CD4-positive, alpha-beta T cell treated with Interleukin-10 for 1 hour (primary cell): ENCODE results near the gene LPIN1.
"Not testable (repeated sequence)": the region's sequence is repeated elsewhere in the genome, so short reads cannot be mapped to it uniquely, and the experiment has no call there.

Experiments used
- DNase-seq: peaks from one replicate; pipeline ENCODE4 v3.0.0-alpha.2; 2020

Gene LPIN1

GRCh38 chr2:11814979-11815510 lies 68.6 kb downstream of the LPIN1 start:
- no peak for DNase-seq

DNA sequence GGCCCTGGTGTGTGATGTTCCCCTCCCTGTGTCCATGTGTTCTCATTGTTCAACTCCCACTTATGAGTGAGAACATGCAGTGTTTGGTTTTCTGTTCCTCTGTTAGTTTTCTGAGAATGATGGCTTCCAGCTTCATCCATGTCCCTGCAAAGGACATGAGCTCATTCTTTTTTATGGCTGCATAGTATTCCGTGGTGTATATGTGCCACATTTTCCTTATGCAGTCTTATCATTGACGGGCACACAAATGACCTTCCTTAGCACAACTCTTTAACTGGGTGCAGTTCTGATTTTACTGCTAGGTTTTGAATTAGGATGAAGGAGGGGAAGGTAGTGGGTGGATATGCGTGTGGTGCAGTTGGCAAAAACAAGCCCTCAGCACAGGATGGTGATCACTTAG lies 70.5 kb downstream of the LPIN1 start:
- not testable (repeated sequence) for DNase-seq

- DNase-seq = no peak
These were observed 72.8 kb downstream of the LPIN1 start for GRCh38 chr2:11819235-11819729.

DNA sequence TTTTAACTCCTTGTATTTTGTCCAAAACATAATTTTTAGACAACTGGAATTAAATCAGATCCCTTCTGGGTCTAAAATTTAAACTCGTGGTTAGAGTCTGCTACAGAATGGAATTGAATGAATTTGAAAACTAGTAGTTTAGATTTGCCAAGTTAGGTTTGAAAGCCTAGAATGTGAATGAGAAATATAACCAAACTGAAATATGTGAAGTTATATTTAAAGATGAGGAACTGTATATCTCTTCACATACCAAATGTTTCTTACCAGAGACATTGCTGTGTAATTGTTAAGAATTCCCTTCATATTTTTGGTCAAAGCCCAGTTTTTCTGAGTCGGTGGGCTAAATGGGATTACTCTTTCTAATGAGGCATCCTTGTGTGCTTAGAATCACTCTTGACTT lies 74.2 kb downstream of the LPIN1 start:
- DNase-seq = no peak

DNA sequence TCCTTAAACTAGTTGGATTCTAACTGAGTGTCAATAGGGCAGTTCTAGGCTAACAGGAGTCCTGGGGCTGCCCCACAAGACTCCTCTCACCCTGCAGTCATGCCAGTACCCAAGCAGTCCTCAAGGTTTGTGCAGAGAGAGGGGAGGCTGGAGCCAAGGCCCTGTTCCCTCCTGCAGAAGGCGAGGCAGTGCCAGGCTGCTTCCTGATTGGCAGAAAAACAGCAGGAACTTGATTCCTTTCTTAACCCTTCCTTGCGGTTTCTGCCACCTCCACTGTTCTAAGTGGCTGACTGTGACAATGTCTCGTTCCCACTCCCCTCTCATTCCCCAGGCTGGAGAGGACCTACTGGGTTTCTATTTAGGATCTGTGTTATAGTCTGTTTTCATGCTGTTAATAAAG lies 75.3 kb downstream of the LPIN1 start:
- no peak for DNase-seq

- not testable (repeated sequence) for DNase-seq
These were observed 75.9 kb downstream of the LPIN1 start for GRCh38 chr2:11822359-11822745.

- no peak for DNase-seq
These were observed 76.5 kb downstream of the LPIN1 start for GRCh38 chr2:11822746-11823451.

GRCh38 chr2:11824901-11825828 lies 78.7 kb downstream of the LPIN1 start:
- DNase-seq = no peak

DNA sequence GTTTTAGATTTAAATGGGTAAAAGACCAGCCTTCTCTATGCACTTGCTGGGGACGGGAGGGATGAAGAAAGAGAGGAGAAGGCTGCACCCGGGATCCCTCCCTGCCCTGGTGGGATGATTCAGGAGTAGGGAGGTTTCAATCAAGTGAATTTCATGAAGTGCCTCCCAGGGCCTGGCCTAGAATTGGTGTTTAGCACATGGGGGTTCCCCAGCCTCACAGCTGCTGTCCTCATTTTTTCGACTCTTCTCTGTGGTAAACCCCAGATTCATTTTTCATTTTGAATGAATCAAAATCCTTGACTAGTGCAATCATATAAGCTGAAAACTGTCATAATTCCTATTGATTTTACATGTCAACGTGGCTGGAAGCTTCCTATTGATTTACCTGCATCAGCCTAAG lies 81.1 kb downstream of the LPIN1 start:
- DNase-seq = no peak

- no peak for DNase-seq
These were observed 82.5 kb downstream of the LPIN1 start for GRCh38 chr2:11828933-11829323.

DNA sequence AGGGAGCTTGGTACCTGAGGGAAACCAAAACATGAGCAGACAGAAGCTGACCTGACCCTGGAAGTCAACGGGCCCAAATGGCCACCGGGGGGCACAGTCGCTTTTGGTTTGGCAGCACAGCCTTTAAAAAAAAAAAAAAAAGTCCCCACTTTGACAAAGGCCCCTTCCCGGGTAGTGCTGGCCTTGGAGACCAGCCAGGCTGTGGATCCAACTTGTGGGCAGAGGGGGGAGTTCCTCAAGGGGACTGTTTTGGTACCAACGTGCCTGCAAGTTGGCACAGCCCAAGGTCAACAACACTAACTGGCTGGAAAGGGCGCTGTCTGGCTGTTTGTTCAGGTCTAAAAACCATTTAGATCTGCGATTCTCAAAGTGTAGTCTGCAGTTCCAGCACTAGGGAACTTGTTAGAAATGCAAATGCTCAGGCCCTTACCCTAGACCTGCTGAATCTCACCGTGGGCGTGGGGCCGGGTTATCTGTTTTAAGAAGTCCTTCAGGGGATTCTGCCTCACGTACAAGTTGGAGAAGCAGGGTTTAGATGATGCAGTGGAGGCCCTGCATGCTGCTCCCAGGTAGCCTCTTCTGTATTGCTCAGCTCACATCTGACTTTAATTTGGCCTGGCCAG lies 83.0 kb downstream of the LPIN1 start:
- DNase-seq = peak; percentile 66

GRCh38 chr2:11829947-11830707 lies 83.7 kb downstream of the LPIN1 start:
- peak; percentile 67 for DNase-seq

GRCh38 chr2:11830708-11831301 lies 84.4 kb downstream of the LPIN1 start:
- DNase-seq = no peak

GRCh38 chr2:11831415-11831814 lies 85.0 kb downstream of the LPIN1 start:
- DNase-seq = no peak

GRCh38 chr2:11832531-11832930 lies 86.1 kb downstream of the LPIN1 start:
- DNase-seq = no peak

GRCh38 chr2:11833601-11834000 lies 87.2 kb downstream of the LPIN1 start:
- no peak for DNase-seq

DNA sequence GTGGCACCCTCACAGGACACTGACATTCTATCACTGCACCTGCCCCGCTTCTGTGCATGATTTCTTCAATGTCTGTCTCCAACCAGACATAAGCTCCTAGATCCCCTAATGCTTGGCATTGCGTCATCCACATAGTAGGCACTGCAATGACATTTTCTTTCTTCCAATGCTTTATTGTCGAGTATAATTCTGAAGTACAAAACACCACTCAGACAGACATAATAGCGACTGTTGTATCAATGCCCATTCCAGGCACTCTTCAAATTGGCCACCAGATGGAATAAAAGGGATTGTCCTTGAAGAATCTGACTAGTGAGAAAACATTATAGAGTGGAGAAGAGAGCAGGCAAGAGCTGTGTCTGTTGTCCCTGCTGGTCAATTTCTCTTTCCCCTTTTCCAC lies 89.0 kb downstream of the LPIN1 start:
- no peak for DNase-seq

- DNase-seq = no peak
These were observed 90.3 kb downstream of the LPIN1 start for GRCh38 chr2:11836647-11837219.

GRCh38 chr2:11837875-11838734 lies 91.7 kb downstream of the LPIN1 start:
- no peak for DNase-seq

DNA sequence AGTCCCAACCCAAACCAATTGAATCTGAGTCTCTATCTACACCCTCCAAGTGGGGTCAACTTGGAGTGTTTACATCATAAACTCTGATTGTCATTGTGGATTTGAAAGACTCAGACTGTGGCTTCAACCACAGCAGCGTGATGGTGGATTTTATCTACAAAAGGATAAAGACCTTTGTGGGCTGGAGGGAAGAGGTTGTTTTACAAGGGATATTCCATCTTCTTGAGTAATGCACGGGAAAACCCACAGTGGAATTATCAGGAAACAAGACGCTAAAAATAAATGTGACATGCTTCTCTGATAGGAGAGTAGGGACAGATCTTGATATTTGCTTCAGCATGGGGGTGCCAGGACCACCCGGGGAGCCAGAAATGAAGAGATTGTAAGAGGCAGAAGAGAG lies 93.5 kb downstream of the LPIN1 start:
- DNase-seq = no peak

GRCh38 chr2:11842336-11842735 lies 95.9 kb downstream of the LPIN1 start:
- DNase-seq = no peak
